ENCODE measurements around the gene ANKRD28.
A peak's percentile ranks its signal among the peaks of the same experiment; 100 is the strongest.

Gene ANKRD28

GRCh38 chr3:15664144-15664543, 133.6 kb downstream of the ANKRD28 start:
- Histone ChIP-seq H3K9ac (ENCODE audit: low read depth, low read length, poor library complexity, severe bottlenecking) (no peak overlapping the region), H3K27me3 (ENCODE audit: insufficient read depth, low read length, poor library complexity, severe bottlenecking) (no peaks in the 10 kb centered on the region), H2AFZ (ENCODE audit: low read length) (no peak overlapping the region), H3K36me3 (ENCODE audit: insufficient read depth, low read length) (peaks cover 20% of the 10 kb centered on the region; the same call in 1 of the 2 replicates), H3K9me2 (replicated peaks; ENCODE audit: low read depth, low read length) (no peaks in the 10 kb centered on the region), H3F3A (ENCODE audit: low read depth) (no peaks in the 10 kb centered on the region), H3K79me2 (ENCODE audit: insufficient read depth, low read length) (no peaks in the 10 kb centered on the region), H3K4me2 (ENCODE audit: low read depth, low read length, poor library complexity, severe bottlenecking) (no peak overlapping the region), H3K9me3 (ENCODE audit: insufficient read depth, low read depth, low read length) (no peaks in the 10 kb centered on the region), H4K20me1 (ENCODE audit: insufficient read depth, low read length, poor library complexity, severe bottlenecking) (no peaks in the 10 kb centered on the region), H3K4me1 (ENCODE audit: insufficient read depth, low read length, poor library complexity, severe bottlenecking) (peaks cover 21% of the 10 kb centered on the region), H3K4me3 (ENCODE audit: low read length, poor library complexity, severe bottlenecking) (no peak overlapping the region)
- TF ChIP-seq EZH2phosphoT487 (IDR thresholded peaks at IDR 0.05; ENCODE audit: borderline replicate concordance) = no peak
- TF ChIP-seq, protein P1, sequence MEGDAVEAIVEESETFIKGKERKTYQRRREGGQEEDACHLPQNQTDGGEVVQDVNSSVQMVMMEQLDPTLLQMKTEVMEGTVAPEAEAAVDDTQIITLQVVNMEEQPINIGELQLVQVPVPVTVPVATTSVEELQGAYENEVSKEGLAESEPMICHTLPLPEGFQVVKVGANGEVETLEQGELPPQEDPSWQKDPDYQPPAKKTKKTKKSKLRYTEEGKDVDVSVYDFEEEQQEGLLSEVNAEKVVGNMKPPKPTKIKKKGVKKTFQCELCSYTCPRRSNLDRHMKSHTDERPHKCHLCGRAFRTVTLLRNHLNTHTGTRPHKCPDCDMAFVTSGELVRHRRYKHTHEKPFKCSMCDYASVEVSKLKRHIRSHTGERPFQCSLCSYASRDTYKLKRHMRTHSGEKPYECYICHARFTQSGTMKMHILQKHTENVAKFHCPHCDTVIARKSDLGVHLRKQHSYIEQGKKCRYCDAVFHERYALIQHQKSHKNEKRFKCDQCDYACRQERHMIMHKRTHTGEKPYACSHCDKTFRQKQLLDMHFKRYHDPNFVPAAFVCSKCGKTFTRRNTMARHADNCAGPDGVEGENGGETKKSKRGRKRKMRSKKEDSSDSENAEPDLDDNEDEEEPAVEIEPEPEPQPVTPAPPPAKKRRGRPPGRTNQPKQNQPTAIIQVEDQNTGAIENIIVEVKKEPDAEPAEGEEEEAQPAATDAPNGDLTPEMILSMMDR (conservative IDR thresholded peaks at IDR 0.05; ENCODE audit: low read length) = no peak

DNA sequence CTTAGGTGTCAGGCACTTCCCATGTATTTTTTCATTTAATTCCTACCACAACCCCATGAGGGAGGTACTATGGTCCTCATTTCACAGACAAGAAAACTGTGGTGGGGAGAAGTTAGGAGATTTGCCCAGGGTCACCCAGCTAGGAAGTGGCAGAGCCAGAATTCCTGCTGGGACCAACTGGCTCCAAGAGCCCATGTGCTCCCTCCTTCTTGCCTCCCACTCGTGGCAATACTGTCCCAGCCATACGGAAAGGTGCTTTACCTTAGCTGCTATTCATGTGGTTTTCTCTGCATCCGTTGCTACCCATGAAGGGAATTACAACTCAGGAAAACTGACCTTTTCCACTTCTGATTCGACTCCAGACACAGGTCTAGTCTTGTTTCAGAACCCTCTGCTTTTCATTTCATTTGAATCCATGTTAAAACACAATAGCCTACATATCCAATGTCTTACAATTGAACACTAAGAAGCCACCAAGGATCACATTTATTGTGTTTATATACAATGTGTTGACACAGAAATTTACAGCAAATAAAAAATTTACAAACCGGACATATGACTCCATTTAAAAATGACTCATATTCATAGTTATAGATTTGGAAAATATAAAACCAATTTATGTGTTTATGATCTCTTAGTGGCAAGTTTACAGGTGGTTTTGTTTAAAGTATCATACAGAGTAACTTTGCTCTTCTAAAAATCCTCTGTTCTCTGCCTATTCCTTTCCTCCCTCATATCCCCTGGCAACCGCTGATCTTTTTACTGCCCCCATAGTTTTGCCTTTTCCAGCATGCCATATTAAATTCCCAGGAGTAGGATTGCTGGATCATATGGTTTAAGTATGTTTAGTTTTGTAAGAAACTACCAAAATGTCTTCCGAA, 137.5 kb downstream of the ANKRD28 start:
- Histone ChIP-seq H3K4me3 (ENCODE audit: low read length, poor library complexity, severe bottlenecking) (no peak overlapping the region), H4K20me1 (ENCODE audit: insufficient read depth, low read length, poor library complexity, severe bottlenecking) (no peaks in the 10 kb centered on the region), H3K9me2 (replicated peaks; ENCODE audit: low read depth, low read length) (no peaks in the 10 kb centered on the region), H3F3A (ENCODE audit: low read depth) (no peaks in the 10 kb centered on the region), H3K9me3 (ENCODE audit: insufficient read depth, low read depth, low read length) (no peaks in the 10 kb centered on the region), H2AFZ (ENCODE audit: low read length) (no peak overlapping the region), H3K79me2 (ENCODE audit: insufficient read depth, low read length) (no peaks in the 10 kb centered on the region), H3K4me1 (ENCODE audit: insufficient read depth, low read length, poor library complexity, severe bottlenecking) (peaks cover 15% of the 10 kb centered on the region), H3K36me3 (ENCODE audit: insufficient read depth, low read length) (no peaks in the 10 kb centered on the region), H3K9ac (ENCODE audit: low read depth, low read length, poor library complexity, severe bottlenecking) (no peak overlapping the region), H3K4me2 (ENCODE audit: low read depth, low read length, poor library complexity, severe bottlenecking) (no peak overlapping the region), H3K27me3 (ENCODE audit: insufficient read depth, low read length, poor library complexity, severe bottlenecking) (no peaks in the 10 kb centered on the region)
- no peak for TF ChIP-seq EZH2phosphoT487 (IDR thresholded peaks at IDR 0.05; ENCODE audit: borderline replicate concordance)
- TF ChIP-seq, protein P1 (conservative IDR thresholded peaks at IDR 0.05; ENCODE audit: low read length) = no peak

- Histone ChIP-seq H3K4me2 (ENCODE audit: low read depth, low read length, poor library complexity, severe bottlenecking) (peak overlapping the region; percentile 13), H2AFZ (ENCODE audit: low read length) (no peak overlapping the region), H3K79me2 (ENCODE audit: insufficient read depth, low read length) (no peaks in the 10 kb centered on the region), H3K27me3 (ENCODE audit: insufficient read depth, low read length, poor library complexity, severe bottlenecking) (no peaks in the 10 kb centered on the region), H4K20me1 (ENCODE audit: insufficient read depth, low read length, poor library complexity, severe bottlenecking) (no peaks in the 10 kb centered on the region), H3F3A (ENCODE audit: low read depth) (no peaks in the 10 kb centered on the region), H3K4me3 (ENCODE audit: low read length, poor library complexity, severe bottlenecking) (no peak overlapping the region), H3K36me3 (ENCODE audit: insufficient read depth, low read length) (no peaks in the 10 kb centered on the region), H3K9ac (ENCODE audit: low read depth, low read length, poor library complexity, severe bottlenecking) (no peak overlapping the region), H3K9me2 (replicated peaks; ENCODE audit: low read depth, low read length) (no peaks in the 10 kb centered on the region), H3K4me1 (ENCODE audit: insufficient read depth, low read length, poor library complexity, severe bottlenecking) (peaks cover 15% of the 10 kb centered on the region), H3K9me3 (ENCODE audit: insufficient read depth, low read depth, low read length) (no peaks in the 10 kb centered on the region)
- TF ChIP-seq, protein P1 (conservative IDR thresholded peaks at IDR 0.05; ENCODE audit: low read length) = no peak
- no peak for TF ChIP-seq EZH2phosphoT487 (IDR thresholded peaks at IDR 0.05; ENCODE audit: borderline replicate concordance)
Observed at GRCh38 chr3:15659254-15659975, 138.4 kb downstream of the ANKRD28 start.
